ENCODE measurements around the gene MAPK12. TPM values are rescaled to one million over a fixed set of nuclear protein-coding genes. Genes with fewer than 3 reads are reported as not detected.

Gene MAPK12
- total RNA-seq (2021; fragmentation: NEBNext Ultra II Directional; extraction: Animal tissue kit (Norgen Biotek cat#: 25700)) (15.6 and 20.3 TPM in 2 replicates), polyA plus RNA-seq (2011; rRNA removed) (17.3 and 25.9 TPM in 2 replicates), polyA minus RNA-seq (2011; rRNA and poly(A)+ RNA removed) (8.8 and 9.6 TPM in 2 replicates)
- polyA plus RNA-seq (2011; cell fraction: cytosol; rRNA removed): 24.5 TPM
- 83.3 TPM for polyA plus RNA-seq (2011; cell fraction: nucleus; rRNA removed)
- polyA plus RNA-seq (2012, experiment 1 of 2): 13.2 to 20.0 TPM (median 18.2 TPM) in 4 replicates
- 15.2 TPM for polyA plus RNA-seq (2012, experiment 2 of 2)
- 14.5 TPM for polyA plus RNA-seq (2013, experiment 1 of 2)
- 11.9 TPM for polyA plus RNA-seq (2013, experiment 2 of 2)
- polyA minus RNA-seq (2011; cell fraction: cytosol; rRNA and poly(A)+ RNA removed): 11.2 TPM
- 19.5 TPM for polyA minus RNA-seq (2011; cell fraction: nucleus; rRNA and poly(A)+ RNA removed)
- long read RNA-seq, experiment 1, partial matches to known transcripts: 8 of 14 reads
- long read RNA-seq, experiment 1, other reads (novel, unspliced or antisense): 4 of 14 reads
- long read RNA-seq, experiment 2, partial matches to known transcripts: 3 of 5 reads
- long read RNA-seq, experiment 2, other reads (novel, unspliced or antisense): 2 of 5 reads

DNA sequence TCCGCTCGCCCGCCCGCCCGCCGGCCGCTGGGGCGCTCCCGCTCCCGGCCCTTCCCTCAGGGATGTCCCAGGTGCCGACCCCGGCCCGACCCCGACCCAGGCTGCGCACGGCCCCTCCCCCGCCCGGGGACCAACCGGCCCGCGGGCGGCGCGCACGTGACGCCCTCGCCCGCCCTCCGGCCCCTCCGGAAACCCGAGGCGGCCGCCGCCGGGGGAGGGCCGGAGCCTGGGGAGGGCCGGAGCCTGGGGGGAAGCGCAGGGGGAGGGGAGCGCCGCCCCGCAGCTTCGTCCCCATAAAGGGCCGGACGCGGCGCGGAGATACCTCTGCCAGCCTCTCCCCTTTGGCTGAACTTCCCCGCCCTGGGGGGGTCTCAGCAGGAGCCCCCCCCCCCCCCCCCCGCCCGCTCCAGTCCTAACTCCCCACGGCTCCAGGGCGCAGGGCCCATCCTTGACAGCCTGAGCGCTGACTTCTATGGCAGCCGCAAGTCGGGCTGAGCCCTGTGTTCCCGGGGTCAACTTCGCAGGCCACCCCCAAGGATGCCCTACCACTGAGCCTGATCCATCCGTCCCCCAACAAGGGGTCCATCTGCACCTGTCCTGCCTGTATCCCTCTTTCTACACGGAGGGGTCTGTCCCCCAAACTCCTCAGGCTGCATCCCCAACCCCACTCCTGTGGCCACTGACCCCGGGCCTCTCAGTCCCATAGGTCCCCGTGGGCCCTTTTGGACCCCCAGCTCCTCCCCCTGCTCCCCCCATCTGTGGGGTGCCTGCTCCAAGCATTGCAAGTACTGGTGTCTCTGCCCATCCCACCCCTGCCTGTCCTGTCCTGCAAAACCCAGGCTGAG is at the start of gene MAPK12:
Gene MAPK12, minus strand, starts transcription at position 69 of the 845 bp plus-strand sequence. CDS start 174 bp downstream, outside the sequence.
- peak in 1 of 2 experiments; percentile 76 for DNase-seq (ENCODE audit: low read depth in 1 of 2, low spot score in 2 of 2)
- Histone ChIP-seq H3K18ac (ENCODE audit: extremely low read depth, low read length) (peak within 1 kb of the TSS; percentile 32), H3K36me3 (ENCODE audit: control insufficient read depth in 2 of 4, insufficient read depth in 4 of 4, low read length in 3 of 4) (no peaks in the 10 kb centered on the region), H4K20me1 (replicated peaks in 1 of 2; ENCODE audit: control insufficient read depth in 1 of 2, insufficient read depth in 2 of 2, low read length in 2 of 2) (peaks cover 5 to 10% of the 10 kb centered on the region in 2 experiments), H3K56ac (replicated peaks; ENCODE audit: insufficient read length, low read depth, low read length) (no peak within 1 kb of the TSS), H3K23me2 (ENCODE audit: low read depth, low read length) (peaks cover 6% of the 10 kb centered on the region; the same call in 1 of the 2 replicates), H2AFZ (ENCODE audit: low read length) (no peak within 1 kb of the TSS; the same call in 1 of the 2 replicates), H3K9ac (replicated peaks in 1 of 4; ENCODE audit: extremely low read depth in 1 of 4, low read depth in 3 of 4, low read length in 3 of 4) (peak within 1 kb of the TSS in 1 of 4 experiments; percentile 19; a peak in 3 of 7 replicates), H3K4me3 (ENCODE audit: extremely low read depth in 1 of 4, insufficient read depth in 2 of 4, low read depth in 3 of 4, low read length in 4 of 4) (peak within 1 kb of the TSS; percentile 35 to 73 (median 48)), H2BK120ac (replicated peaks; ENCODE audit: low read depth, low read length) (no peak within 1 kb of the TSS), H3K79me2 (ENCODE audit: control insufficient read depth in 1 of 2, insufficient read depth in 2 of 2, low read length in 2 of 2) (no peaks in the 10 kb centered on the region), H3K4me2 (ENCODE audit: insufficient read depth in 1 of 2, low read depth in 2 of 2, low read length in 2 of 2) (peak within 1 kb of the TSS; percentile 77 to 78), H2AK5ac (ENCODE audit: low read depth, low read length) (no peak within 1 kb of the TSS), H2BK20ac (ENCODE audit: low read length) (peak within 1 kb of the TSS; percentile 72; the same call in 1 of the 2 replicates), H3K14ac (ENCODE audit: insufficient read length) (no peak within 1 kb of the TSS), H4K91ac (replicated peaks; ENCODE audit: insufficient read length, low read length) (peak within 1 kb of the TSS; percentile 81), H3K79me1 (ENCODE audit: low read depth, low read length) (no peaks in the 10 kb centered on the region), H3K9me3 (ENCODE audit: insufficient read depth in 2 of 2, low read depth in 1 of 2, low read length in 1 of 2) (peaks cover 0 to 3% of the 10 kb centered on the region in 2 experiments; a peak in 1 of 4 replicates), H3K23ac (ENCODE audit: insufficient read length) (no peak within 1 kb of the TSS), H3K4me1 (replicated peaks in 1 of 4; ENCODE audit: control insufficient read depth in 3 of 4, insufficient read depth in 4 of 4, low read length in 3 of 4) (peaks cover 0 to 20% (median 10%) of the 10 kb centered on the region in 4 experiments; a peak in 6 of 7 replicates), H2BK12ac (ENCODE audit: low read depth, low read length) (peak within 1 kb of the TSS; percentile 80; the same call in 1 of the 2 replicates), H3K4ac (replicated peaks; ENCODE audit: insufficient read length, low read depth, low read length) (peak within 1 kb of the TSS; percentile 53), H2BK5ac (ENCODE audit: low read depth, low read length) (peak within 1 kb of the TSS; percentile 52; the same call in 1 of the 2 replicates), H3K27ac (ENCODE audit: low read depth, low read length) (no peak within 1 kb of the TSS), H3K27me3 (replicated peaks in 1 of 4; ENCODE audit: control insufficient read depth in 3 of 4, extremely low read depth in 1 of 4, insufficient read depth in 3 of 4, low read length in 3 of 4) (peaks cover 1 to 27% (median 21%) of the 10 kb centered on the region in 4 experiments; a peak in 6 of 7 replicates), H2BK15ac (ENCODE audit: low read length) (0 out of 2 replicates have a peak within 1 kb of the TSS, but pooled peaks have one; percentile 61), H4K5ac (ENCODE audit: insufficient read length, low read depth, low read length) (no peak within 1 kb of the TSS), H4K8ac (ENCODE audit: extremely low read depth, insufficient read depth, low read length) (peak within 1 kb of the TSS; percentile 89; the same call in 1 of the 2 replicates)
- ChIA-PET CTCF (ENCODE audit: partially characterized antibody) (interaction anchor here (0.5 to 4.7 kb wide), 10 partner anchors 10 to 134 kb away, joined by 3 to 26 read pairs (median 5); partner anchors contain the start of gene HDAC10), POLR2A (ENCODE audit: partially characterized antibody) (interaction anchor here (0.6 to 2.3 kb wide), 4 partner anchors 10 to 59 kb away, joined by 3 to 5 read pairs (median 3); partner anchors contain the start of gene HDAC10)
- WGBS, 2 experiments (ENCODE audit: extremely low coverage in 1 of 2, insufficient coverage in 1 of 2, insufficient read length in 1 of 2, insufficient replicate concordance in 2 of 2, low coverage in 1 of 2, low lambda C conversion rate in 2 of 2, missing lambda C conversion rate in 1 of 2): 29% methylated on average over 4 of the region's 61 CpGs; no CpG with 5 or more reads in 1 of the 2 experiments
- no peak for FAIRE-seq
- TF ChIP-seq TAF1 (IDR thresholded peaks at IDR 0.05; ENCODE audit: low read depth, low read length): no peak
- TF ChIP-seq USF2 (IDR thresholded peaks at IDR 0.05; ENCODE audit: low read length): peak; percentile 40

Measured in H1 (cell line).